HG03139 (cell line): Measurements from ENCODE around the gene CTBP1.

ENCODE experiments used
- ATAC-seq: cut with Tn5 transposase; IDR thresholded peaks from one replicate; pipeline ENCODE4 v1.9.1; 2021; ENCODE audit not compliant: unreplicated experiment

CTBP1 gene

DNA sequence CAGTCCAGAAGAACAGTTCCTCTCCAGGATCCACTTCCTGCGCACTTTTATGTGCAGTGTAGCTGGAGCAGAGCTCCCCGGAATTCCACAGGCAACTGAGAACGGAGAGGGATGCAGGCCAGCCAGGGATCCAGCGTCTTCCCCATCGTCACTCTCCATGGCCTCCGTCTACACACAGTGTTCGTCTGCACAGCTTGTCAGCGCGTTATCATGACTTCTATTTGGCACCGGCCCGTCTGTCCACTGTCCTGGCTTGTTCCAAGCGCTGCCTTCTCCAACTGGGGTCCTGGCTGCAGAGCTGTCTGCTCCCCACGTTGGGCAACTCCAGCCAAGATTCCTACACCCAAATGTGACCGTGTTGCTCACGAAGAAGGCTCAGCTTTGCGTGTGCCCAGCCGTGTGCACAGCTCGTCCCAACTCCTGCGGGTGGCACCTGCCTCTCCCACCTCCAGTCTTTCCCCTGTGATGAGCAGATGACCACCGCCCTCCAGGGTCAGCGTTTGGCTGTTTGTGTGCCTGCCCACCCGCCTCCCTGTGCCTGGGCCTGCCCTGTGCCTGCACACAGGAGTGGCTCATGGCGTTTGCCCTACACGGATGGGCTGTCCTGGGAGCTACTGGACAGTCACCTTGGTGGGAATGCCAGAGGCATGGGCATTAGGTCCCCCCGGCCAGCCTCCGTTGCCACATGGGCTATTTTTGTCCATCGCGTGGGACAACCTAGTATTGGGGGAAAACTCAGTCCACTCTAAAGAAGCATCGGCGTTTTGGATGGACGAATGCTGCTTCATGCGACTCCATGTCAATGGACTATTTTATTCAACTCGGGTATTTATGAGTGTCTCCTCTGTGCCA lies 2.2 kb upstream of the CTBP1 start:
- no peak for ATAC-seq

DNA sequence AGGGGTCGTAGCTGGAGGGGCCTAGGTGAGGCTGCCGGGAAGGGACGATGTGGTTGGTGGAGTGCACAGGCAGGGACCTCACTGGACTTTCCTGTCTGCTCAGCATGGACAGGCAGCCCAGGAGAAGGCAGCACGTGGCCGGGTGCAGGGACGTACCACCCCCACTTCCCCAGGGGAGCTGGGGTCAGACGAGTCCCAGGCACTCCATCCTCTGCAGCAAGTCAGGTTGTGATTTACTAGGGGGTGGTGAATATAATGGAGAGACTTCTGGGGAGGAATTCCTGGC lies 1.5 kb upstream of the CTBP1 start:
- ATAC-seq: no peak

DNA sequence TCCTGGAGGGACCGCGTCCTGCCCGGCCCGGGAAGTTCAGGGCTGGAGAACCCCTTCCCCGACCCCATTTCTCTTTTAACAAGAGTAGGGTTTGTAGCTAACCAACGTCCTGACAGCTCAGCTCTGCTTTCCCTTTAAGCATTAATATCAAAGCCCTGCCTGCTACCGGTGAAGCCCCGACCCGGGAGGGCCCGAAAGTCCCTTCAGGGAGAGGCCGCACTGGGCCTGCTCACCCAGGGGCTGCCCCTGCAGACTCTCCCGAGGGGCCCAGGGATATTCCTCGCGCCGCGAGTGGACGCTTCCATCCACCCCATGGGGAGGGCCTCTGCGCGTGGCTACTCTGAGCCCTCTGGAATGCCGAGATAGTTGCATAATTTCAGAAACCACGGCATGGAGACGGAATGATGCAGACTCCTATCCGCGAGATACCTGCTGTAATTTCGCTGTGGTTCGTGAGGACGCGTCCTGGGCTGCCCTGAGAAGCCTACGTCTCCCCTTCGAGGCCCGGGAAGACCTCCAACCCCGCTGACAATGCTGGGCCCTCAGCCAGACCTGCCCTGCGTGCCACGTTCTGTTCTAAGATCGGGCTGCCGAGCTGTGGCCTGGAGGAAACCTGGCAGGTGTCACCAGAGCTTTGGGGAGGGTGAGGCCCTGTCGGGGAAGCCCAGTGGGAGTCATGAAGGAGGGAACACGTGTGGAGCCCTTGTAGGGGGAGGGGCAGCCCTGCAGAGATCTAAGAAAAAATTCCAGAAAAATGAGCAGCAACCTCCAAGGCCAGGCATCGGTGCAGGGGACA lies 999 bp upstream of the CTBP1 start:
- peak; percentile 7 for ATAC-seq

DNA sequence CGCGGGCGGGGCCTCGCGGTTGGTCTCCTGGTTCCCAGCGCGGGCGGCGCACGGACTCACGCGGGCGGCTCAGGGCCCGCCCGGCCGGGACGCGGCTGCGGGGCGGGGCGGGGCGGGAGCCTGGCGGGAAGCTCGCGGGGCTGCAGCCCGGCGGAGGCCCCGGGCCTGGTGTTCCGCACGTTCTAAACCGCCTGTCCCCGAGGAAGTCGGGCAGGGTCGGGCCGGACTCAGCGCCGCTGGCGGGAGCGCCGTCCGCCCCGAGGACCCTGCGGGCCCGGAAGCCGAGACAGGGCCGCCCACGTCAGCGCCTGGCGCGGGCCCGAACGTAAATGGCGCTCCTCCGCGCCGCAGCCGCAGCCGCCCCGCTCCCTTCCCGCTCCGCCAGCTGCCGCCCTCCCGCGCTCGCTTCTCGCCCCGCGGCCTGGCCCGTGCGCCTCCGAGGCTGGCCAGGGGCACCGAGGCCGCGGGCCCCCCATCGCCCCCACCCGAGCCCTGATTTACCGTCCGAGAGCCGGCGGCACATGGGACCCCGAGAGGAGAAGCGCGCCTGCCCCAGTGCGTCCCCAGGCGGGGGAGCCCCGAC lies 309 bp upstream of the CTBP1 start:
- ATAC-seq: peak; percentile 39

DNA sequence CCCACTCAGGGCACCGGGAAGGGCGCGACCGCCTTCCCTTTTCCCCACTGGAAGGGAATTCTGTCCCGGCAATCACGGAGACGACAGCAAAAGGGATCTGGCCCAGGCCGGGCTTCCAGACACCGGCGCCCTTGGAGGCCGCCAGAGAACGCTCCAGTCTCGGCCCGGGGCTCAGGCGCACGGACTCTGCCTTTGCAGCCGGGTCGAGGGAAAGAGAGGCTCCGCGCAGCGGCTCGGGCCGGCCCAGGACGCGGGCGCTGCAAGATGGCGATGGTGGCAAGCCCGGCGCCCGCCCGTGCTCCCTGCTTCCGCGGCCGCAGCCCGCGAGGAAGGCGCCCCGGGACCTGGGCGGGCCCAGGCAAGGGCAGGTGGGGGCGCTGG lies 1.1 kb downstream of the CTBP1 start:
- ATAC-seq: peak; percentile 2

GRCh38 chr4:1246901-1247863 lies 1.7 kb downstream of the CTBP1 start:
- ATAC-seq: no peak

DNA sequence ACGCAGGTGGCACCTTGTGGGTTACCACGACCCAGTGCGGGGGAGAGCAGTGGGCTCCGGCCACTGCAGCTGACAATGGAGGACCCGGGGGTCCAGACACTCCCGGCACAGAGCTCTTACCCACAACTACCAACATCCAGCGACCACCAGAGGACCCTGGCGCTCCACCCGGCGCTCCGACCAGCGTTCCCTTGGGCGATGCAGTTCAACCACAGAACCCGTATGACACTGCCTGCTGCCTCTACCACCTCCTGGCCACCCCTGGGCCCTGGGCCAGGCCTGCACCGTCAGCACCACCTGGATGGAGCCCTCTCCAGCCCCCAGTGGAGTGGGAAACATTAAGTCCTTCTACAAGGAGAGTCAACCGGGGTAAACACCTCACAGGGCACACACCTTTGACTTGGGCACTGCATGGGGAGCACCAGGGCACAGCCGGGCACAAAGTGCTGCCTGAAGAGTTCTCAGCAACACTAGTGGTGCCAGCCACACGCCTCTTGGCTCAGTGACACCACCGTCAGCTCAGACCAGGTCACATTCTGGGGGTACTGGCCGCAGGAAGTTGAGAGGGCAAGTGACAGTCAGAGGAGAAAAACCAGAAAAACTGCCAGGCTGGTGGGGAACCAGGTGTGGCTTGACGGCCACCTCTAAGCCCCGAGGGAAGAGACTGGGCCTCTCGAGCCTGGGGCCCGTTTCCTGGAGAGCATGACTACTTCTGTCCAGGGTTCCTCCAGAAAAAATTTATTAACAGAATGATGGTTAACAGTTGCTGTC lies 2.6 kb downstream of the CTBP1 start:
- no peak for ATAC-seq

DNA sequence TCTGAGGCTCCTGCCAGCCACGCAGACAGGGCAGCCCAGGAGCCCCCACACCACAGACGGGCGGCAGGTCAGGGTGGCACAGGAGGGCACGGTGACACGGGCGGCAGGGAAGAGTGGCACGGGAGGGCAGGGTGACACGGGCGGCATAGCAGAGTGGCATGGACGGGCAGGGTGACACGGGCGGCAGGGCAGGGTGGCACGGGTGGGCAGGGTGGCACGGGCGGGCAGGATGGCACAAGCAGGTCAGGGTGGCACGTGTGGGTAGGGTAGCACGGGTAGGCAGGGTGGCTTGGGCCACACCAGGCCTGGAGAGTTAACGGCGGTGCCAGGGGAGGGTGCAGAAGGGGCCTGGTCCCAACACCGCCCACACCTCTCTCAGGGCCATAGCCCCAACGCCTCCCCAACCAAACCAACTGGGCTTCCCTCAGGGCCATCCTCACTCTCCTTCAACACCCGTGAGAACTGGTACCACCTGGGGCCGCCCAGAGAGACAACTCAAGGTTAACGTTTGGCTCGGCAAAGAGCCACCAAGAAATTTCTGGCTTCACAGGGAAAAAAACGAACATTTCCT lies 3.4 kb downstream of the CTBP1 start:
- ATAC-seq: no peak

GRCh38 chr4:1244978-1245471 lies 3.9 kb downstream of the CTBP1 start:
- no peak for ATAC-seq

DNA sequence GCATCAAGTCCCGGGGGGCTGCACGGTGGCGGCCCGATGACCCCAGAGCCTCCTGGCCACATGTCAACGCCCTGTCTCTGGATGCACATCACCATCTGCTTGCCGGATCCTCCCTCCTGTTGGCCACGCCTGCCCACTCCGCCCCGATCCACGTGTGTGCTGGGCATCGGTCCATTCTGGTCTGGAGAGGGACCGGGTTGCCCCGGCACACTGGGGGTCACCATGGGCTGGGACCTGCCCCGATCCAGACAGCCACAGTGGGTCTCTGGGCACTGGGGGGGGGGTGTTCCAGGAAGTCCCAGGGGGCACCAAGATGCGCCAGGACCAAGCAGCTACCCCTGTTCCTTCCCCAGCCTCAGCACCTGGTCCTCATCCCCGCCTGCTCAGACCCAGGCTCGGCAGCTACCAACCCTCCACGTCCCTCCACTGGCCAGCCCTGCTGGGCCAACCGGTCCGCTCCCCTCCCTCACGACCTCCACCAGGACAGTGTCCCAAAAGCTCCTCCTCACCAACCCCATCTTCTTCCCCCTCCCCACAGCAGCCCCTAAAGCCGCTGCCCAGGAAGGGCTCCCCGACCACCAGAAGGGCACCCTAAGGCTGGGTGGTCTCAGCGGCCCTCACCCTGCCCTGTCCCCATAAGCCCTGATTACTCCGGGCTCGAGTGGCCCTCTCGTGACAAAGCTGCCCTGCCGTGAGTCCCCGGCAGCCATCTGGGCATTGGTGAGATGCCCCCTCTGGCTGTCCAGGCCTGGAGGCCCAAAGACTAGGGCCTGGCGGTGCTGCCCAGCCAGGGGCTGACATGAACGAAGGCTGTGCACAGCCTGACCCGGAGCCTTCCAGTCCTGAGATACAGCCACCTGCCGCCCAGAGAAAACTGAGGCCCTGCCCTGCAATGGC lies 4.6 kb downstream of the CTBP1 start:
- ATAC-seq: no peak

GRCh38 chr4:1243451-1244080 lies 5.4 kb downstream of the CTBP1 start:
- no peak for ATAC-seq

GRCh38 chr4:1242506-1243450 lies 6.2 kb downstream of the CTBP1 start:
- no peak for ATAC-seq

GRCh38 chr4:1241936-1242505 lies 6.9 kb downstream of the CTBP1 start:
- ATAC-seq: no peak

GRCh38 chr4:1241466-1241935 lies 7.4 kb downstream of the CTBP1 start:
- no peak for ATAC-seq

GRCh38 chr4:1240721-1241465 lies 8.0 kb downstream of the CTBP1 start:
- ATAC-seq: no peak

DNA sequence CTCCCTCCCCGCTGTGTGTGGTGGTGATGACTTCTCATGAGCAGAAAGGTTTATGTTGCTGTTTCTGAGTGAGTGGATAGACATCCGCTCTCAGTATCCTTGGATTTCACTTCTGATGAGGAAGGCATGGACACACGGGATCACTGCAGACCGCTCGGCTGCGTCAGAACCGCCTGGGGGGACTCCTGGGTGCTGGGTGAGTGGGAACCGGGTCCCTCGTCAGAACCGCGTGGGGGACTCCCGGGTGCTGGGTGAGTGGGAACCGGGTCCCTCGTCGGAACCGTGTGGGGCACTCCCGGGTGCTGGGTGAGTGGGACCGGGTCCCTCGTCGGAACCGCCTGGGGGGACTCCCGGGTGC lies 9.0 kb downstream of the CTBP1 start:
- no peak for ATAC-seq
